Brain pericyte (primary cell): ENCODE measurements around the gene FOXP1.

Experiments used
- DNase-seq: peaks from one replicate; pipeline ENCODE4 v3.0.0-alpha.2; 2012; ENCODE audit warnings: low read depth, low spot score

The FOXP1 gene

DNA sequence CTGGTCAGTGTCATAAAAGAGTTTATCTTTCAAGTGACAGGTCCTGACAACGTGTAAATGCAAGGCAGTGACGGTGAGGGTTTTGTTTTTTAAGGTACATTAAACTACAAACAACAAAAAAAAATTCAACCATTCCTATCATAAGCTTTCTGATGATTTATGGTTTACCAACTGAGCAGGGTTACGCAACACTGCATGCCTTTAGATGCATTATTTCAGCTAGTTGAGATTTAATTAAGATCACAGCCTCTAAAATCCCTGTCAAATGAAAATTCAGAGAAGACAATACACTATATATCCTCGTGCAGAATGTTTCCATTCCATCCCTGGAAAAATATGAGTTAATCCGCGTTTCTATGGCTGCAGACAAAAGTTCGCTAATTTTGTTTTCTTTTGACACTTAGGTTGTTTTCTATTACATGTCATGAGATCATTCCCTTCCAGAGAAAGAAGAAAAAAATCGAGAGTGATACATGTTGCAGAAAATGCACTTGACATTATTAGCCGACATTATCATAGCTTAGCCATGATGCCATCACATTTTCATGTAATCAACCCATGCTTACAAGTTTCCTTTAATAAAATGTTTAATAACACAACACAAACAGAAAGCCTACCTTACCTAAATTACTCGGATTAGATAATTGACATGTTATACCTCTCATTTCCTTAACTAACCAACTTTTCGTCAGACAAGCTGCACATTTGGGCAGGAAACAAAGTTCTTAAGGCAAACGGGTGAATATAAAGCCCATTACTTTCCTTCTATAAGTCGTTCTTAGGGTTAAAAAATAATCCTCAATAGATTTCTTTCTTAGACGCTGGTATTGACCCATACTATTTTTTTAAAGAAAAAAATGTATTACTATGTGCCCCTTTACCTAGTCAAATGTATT, 521.2 kb downstream of the FOXP1 start:
- no peak for DNase-seq

DNA sequence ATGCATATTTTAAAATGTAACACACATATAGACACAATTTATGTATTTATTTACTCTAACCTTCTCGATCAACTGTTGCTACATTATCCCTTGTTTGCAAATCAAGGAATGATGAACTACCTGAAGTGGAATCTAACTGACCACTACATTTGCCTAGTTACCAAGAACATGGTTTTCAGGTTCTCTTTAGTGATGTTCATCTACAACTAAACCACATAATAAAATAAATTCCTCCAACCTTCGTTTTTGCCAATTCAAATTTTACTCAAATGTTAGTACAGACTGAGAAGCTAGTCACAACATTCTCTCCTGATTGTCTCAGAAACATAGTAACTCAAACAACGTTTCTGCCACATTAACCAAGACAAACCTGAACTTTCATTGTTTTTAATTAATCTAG, 521.9 kb downstream of the FOXP1 start:
- no peak for DNase-seq

DNA sequence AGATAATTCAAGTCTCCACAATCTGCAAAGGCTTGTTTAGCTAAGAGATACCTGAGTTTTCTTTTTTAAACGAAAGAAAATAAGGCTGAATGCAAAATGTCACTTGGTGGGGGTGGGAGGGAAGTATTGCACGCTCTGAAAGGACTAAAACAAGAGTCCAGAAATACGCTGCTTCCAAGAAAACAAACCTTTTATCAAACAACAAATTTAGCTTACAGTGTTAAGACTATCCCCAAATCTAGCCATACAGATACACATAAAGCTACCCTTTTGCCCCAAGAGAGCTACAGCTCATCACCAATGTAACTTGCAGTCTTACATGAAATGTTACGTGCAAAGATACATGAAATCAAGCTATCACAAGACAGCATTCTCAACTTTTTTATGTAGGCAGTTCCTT, 522.5 kb downstream of the FOXP1 start:
- no peak for DNase-seq

DNA sequence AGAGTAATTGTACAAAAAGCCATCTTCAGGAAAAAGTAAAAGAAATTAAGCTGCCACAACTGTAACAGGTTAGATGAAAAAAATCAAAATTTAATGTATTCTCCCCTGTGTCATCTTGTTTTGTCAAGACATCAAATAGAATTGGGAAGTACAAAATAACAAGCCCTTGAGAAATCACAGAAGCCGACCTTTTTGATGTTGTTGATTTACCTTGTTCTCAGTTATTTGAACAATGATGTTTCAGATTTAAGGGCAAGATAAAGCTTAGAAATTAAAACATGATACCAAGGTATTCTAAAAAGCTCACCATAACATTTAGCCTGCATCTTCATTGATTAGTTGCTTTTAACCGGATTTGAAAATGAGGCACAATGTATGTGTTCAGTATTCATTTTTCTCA, 523.0 kb downstream of the FOXP1 start:
- no peak for DNase-seq

DNA sequence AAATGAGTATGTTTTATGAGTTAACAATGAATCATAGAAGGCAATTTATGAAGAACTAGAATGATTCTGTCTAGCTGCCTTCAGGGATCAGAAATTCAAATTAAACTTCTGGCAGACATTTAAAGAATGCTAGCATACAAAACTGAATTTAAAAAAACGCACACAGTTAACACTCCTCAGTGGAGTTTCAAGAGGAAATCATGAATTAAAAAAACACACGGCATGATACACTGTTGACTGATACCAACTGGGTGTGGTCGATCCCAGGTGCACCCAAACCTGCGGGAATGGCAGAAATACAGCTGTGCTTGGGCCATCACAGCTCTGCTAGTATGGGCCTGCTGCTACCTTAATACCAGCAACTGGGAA, 526.0 kb downstream of the FOXP1 start:
- no peak for DNase-seq

DNA sequence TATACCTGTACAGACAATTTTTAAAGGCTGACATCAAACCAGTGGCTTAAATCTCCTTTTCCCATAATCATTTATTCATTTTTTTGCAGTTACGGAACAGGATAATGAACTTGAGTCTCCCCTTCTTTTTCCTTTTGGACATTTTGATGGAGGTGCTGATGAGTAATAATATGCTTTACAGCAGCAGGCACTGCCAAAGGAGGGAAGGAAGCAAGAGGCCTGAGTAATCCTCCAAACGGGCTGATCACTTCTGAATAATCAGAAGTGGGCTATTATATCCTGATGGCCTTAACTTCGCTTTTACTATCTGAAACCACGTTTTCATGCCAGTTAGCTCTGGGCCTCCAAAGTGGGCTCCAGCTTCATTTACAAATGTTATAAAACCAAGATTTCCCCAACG, 527.2 kb downstream of the FOXP1 start:
- DNase-seq, result no peak

DNA sequence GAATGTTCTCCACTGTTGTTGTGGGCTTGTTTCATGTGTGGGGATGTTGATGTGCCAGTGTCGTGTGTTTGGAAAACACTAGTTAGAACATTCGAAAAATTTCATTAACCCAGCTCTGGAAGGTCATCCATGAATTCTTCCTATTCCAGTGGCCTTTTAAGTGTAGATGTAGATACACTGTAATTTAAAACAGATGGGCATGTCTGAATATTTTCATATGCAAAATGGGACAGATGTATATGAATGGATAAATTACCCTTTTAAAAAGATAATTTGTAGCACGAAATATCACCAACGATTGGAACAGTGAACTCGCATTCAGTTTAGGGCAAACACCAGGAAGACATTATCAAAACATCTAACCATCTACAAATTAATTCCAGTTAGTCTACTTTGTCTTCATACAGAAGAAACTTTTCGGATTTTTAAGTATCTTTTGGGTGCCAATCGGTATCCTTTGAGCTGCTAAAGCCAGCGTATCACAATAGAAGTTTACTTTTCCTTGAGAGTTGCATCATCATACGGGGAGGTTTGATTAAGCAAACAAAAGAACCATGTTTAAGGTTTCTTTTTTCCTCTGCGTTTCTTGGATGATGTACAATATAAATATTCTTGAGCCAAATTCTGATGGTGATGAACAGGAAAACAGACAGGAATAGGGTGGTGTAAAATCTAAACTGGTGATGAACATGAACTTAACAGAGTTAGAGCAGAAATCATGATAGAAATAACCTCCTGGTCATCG, 528.1 kb downstream of the FOXP1 start:
- DNase-seq, result peak; percentile 75

DNA sequence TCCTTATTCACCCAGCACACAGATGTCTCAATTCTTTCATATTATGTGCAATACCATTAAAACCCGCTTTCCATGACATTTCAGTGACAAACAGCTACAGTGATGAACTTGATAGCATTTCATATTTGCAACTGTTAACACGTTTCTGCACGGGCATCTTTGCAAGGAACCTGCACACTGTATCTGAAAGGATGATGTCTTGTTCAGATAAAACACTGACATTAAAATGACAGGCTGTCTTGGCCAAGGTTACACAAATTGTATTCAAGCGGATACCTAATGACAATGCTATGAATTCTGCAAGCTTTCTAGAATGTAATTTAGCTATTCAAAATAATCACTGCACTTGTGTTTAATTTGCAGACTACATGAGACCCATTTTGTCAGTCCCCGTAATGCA, 529.2 kb downstream of the FOXP1 start:
- no peak for DNase-seq

DNA sequence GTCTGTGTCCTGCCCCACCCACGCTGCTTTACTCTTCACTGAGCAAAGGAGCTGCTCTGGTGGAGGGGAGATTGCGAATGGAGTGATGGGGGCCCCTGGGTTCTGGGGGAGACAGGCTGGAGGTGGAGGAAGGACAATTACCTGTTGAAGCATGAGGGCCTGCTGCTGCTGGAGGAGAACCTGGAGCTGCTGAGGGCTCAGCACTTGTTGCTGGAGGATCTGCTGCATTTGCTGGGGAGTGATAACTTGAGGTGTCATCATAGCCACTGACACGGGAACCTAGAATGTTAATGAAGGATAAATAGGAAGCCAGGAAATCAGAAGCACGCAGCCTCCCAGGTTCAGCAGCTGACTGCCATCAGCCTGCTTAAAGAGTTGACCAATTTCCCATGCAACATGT, 530.0 kb downstream of the FOXP1 start:
- no peak for DNase-seq

DNA sequence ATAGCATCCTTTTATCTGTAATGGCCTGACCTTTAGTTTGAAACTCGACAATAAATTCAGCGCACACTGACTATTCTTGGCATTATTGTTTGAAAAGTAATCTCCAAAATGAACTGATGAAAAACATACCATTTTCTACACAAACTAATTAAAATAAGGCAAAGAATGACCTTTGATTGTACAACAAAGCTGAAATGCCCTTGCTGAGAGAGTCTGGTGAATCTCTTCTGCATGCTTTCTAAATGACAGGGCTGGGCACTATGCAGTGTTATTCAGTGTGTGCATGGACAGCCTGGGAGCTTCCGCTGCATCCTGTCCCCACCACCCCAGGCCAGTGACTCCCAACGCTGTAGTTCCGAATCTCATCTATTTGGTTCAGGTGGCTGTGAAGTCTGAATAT, 530.8 kb downstream of the FOXP1 start:
- no peak for DNase-seq

DNA sequence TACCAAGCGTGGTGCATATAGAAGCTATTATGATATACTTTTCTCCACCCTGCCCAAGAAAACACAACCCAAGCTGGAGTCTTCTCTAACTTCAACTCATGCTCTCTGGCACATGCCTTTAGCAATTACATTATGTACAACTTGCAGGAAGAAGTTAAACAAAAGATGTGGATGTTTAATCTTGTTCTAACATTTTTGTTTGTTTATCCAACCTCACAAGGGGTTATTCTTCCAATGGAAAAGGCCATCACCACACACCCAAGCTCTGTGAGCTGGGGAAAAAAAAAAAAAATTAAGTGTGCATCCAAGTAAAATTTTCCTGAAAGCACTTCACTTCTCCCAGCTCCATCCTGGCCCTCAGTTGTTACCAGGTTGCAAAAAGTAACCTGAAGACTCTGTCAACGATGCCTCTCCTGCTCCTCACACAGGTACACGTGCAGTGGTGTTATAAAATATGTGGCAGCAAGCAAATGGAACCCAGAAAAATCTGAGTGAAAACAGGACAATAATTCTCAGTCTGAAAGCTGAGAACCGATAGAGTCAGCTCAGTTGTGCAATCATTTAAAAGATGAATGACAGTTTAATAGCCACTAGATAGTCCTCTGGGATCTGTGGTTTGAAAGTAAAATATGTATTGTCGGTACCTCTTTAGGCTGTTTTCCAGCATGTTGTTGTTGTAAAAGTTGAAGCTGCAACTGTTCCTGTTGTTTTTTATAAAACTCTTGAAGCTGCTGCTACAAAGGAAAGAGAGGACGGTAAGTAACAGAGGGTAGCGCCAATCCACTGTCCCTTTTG, 531.4 kb downstream of the FOXP1 start:
- no peak for DNase-seq

DNA sequence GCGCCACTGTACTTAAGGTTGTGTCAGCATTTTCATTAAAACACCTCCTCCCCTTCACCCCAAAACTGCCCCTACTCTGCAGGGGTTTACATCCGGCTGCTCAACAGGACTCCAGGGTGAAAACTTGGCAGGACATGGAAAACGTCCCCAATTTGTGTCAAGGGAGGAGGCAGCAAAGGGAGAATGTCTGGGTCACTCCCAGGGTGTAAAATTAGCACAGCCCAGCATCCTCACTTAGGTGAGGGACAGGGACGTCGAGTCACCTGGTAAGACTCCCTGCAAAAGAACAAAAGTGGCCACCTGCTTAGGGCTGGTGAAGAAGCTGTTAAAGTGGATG, 532.3 kb downstream of the FOXP1 start:
- no peak for DNase-seq

DNA sequence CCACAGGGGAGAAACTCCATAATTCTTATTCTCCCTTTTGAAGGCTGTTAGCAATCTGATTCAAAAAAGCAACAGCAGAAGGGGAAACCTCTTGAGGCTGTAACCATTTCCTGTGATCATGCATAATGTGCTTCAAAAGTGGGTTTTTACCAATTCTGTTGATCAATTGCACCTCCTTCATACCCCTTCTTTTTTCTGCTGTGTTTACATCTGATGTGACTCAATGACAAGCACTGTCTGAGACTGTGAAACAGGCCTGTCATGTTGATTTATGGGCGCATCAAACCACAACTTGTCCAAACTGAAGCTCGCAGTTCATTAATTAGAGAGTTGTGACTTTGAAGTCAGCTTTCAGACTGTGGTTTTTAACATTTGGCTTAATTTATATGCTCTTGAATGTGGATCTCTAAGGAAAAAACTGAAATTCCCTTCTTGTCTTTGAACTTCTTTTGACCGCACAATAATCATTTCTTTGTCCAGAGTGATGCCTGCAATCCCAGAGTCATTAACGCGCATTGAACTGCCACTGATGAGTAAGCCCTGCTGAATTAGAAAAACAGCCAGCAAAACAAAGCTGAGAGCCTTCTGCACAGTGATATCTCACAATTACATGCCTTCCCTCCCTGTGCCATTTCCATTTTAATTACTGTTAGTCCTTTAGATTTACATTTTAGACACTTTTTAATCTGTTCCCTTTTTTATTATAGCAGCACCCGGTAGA, 532.8 kb downstream of the FOXP1 start:
- DNase-seq, result no peak

DNA sequence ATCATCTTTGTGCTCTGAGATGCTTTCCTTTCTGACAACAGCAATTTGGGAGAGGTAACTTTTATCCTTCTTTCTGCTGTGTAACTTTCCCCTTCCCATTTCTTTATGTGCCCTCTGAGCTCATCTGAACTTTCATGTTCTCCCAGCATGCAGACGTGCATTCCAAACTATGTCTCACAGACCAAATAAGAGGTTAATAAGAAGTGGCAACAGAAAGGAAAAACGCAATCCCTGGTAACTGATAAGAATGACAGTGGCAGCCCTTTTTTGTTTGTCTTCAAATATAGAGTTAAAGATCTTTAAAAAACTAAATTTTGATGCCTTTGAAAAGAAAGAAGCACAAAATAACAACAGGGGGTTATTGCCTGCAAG, 533.4 kb downstream of the FOXP1 start:
- DNase-seq, result no peak

DNA sequence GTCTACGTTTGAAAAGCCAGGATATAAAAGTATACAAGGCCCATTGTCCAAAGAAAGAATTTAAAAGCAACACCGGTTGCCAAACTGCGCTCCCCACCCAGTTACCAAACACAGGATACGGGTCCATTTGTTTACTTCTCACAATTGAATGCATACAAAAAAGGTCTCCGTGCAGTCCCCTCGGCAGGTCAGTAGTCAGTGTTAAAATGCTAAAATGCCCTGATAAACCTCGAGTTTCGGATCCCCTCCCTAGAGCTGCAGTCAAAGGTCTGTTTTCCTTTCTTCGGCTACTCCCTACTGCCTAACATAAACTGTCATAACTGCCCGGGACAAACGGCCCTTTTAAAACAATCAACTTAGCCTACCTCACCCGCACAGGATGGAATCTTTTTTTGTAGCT, 534.6 kb downstream of the FOXP1 start:
- DNase-seq, result no peak

DNA sequence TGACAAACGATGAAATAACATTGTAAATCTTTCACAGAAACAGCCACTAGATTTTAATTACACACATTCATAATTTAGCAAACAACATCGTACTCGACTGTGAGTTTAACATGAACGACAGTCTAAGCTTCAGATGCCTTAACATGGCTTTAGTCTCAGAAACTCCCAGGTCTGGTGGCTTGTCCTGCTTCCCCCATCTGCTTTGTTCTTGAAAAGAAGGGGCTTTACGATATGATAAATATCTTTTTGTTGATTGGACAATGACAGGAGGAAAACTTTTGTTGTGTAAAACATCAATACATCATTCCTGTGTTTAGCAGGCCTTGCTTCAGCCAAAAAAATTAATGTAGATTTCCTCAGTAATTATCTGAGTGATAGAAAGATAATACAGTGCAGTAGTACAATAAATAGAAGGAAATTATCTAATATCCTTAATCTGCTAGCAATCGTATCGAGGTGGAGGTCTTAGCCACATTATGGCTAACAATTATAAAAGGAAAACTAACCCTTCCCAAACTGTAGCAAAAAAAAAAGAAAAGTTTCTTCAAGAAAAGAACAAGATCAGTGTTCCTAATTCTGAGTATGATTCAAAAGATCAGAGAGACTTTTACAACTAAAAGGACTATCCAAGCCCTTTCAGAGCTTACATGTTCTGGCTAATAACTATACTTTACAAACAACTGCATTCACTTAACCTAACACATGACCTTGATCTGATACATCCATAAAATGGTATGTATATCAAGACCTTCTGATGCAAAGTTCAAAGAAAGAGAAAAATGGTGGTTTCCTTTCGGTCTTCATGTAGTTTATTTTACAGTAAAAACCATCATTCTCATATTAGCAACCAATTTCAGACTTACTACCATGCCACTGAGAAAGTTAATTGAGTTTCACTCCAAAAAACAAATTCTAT, 535.7 kb downstream of the FOXP1 start:
- no peak for DNase-seq

DNA sequence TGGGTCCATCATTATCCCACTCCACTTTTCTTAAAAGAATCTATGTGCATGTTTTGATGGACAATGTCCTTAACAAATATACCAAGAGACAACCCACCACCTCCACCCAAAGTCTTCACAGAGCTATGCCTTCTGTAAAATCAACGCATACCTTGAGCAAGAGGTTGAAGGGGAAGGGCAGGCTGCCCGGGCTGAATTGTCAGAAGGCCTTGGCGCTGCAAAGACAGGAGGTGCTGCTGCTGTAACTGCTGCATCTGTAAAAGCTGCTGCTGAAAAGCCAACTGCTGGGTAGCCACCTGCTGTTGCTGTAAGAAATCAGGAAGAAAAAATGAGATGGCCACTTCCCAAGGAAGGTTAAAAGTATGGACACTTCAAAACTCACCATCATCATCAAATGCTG, 536.7 kb downstream of the FOXP1 start:
- no peak for DNase-seq

DNA sequence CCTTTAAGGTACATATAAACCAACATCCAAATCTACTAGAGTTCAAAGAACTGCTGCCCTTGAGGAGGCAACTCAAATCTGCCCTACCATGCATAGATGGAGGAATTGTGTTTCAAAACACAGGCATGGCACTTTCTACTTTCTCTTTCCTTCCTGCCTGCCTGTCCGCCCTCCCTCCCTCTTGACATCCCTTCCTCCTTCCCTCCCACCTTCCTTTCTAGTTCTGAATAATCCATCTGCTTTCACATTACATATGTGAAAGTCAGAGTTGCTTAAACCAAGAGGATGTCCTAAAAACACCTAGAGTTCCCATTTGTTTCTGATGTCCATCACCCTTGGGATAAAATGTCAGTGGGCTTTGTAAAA, 537.6 kb downstream of the FOXP1 start:
- DNase-seq, result no peak

DNA sequence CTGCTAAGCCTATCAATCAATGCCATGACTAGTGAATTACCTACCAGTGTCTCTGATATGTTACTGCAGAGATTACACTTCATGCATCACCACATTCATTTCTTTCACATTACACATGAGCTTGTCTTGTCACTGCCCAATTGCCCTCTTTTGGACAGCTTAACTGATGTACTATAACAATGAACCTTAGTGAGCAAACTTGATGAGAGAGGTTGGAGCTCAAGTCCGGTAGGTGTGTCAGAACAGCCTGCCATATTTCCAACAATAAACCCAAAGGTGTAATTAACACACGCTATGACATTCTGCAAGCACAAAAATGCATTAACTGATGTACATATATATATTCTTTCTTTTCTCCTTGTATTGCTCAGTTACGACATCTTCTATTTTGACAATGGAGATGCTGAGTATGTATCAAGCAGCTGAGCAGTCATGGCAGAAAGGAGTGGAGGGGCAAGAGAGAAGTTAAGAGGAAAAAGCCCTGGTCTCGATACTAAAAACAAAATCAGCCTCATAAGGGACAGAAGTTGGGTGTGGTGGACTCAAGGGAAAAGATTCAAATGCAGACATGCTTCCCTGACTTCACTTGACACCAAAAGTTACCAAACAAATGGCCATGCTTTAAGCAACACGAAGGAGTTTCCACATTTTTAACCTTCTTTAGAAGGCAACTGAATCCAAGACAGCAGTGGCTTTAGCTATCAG, 538.2 kb downstream of the FOXP1 start:
- no peak for DNase-seq

DNA sequence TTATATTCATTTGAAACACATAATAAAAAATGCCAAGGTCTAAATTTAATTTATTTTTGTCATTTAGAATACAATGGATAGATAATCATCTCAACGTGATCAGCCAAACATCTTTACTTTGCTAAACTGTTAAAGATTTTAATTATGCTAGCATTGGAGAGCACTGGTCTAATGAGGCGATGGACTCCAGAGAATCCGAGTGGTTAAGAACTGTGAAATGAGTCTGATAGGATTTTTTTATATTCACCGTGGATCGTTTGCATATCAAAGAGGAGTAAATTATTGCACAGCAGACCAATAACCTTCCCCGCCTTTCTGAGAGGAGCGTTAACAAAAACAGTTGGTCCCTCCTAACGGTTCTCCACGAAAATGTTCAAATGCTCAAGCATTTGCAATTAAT, 540.8 kb downstream of the FOXP1 start:
- no peak for DNase-seq
